Measurements from ENCODE around the gene THAP4.
"Not testable (repeated sequence)": the region's sequence is repeated elsewhere in the genome, so short reads cannot be mapped to it uniquely, and the experiment has no call there.

THAP4 gene

DNA sequence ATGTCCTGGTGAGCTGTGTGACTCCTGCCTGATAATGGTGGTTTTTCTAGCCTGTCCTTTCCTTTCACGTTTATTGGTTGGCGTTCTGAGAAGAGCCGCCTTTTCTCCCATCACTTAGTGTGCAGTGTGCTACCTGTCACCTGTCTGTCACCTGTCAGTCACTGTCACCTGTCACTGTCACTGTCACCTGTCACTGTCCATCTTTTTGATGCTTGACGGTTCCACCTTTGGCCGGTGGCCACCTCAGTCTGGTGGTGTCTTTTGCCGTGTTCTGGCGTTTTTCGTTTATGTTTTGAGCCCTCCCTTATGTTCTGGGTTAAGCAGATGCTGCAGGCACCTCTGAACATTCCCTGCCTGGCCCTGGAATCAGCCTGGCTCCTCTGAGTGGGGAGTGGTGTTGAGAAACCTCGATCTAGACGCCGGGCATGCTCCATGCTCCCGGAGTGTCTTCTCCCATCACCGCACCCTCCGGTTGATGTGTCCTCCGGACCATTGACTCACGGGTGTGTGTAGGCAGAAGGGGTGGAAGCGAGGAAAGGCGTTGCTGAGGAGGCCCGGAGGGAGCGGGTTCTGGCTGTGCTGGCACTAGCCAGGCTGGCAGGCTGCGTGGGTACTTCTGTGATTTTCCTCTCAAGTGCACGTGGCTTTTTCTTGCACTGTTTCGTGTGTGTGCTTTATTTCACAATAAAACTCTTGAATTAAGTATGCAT is 28.9 kb upstream of the THAP4 start:
- DNase-seq, result no peak

DNA sequence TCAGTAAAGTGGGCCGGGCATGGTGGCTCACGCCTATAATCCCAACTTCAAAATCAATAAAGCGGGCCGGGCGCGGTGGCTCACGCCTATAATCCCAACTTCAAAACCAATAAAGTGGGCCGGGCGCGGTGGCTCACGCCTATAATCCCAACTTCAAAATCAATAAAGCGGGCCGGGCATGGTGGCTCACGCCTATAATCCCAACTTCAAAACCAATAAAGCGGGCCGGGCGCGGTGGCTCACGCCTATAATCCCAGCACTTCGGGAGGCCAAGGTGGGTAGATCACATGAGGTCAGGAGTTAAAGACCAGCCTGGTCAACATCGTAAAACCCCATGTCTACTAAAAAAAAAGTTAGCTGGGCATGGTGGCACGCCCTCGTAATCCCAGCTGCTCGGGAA is 25.8 kb upstream of the THAP4 start:
- not testable (repeated sequence) for DNase-seq

DNA sequence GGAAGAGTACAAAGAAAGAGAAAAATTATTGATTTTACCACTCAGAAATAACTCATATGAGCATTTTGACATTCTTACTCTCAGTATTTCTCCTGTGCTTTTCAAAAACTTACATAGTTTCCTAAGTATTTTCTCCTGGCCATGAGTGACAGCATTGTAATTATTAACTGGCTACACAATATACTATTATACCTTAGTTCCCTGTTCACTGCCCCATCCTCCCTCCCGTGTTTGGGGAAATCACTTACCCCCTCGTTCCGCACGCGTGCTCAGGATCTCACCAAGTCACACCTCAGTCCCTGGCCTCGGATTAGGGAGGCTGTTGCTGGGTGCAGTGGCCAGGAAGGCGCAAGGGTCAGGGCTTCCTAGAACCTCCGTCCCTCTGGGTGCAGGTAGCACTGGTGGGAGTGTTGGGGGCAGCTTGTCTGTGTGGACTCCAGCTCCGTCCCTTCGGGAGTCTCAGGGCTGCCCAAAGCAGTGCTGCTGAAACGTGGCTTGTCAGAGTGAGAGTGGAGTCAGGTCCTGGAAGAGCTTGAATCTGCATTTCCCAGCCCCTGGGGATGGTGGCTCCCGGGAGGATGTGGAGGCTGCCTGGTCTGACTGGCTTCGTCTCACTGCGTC is 23.7 kb upstream of the THAP4 start:
- no peak for DNase-seq

DNA sequence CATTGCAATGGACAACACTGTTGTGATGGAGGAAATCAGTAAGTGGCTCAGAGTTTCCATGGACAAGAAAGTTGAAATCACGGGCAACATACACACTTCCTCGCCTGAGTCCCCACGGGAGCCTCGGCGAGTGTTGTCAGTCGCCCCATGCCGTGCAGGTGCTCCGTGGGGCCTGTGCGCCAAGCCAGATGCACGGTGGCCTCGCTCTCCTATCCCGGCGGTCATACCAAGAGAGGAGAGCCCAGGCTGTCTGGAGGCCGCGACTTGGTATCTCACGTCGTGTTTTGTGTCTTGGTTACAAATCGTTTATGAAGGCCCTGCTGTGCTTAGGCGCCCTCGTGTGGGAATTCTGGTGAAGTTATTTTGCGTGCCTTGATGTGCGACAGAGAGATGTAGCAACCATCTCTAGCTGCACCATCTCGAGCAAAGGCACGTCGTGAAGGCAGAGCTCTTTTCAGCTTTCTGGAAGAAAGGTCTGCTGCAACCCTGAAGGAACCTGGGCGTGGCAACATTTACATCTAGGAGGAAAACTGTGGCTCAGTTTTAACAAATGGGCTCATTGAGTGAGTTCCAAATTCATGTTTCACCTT is 22.3 kb upstream of the THAP4 start:
- peak; percentile 31 for DNase-seq

DNA sequence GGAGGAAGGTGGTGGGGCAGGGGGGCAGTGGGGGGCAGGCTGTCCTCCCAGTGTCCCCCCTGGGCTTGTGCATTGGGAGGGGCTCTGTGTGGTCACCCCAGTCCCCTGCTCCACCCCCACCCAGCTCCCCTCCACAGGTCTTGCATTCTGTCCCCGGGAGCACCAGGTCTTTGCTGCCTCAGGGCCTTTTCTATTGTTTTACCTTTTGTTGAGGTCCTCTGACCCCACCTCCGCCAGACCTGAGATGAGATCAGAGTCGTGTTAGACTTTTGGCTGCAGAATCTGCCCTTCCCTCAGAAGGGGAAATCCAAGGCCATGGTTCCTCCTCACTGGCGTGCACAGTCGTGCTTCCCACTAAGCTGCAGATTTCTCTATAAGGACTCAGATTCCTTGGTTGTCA is 21.3 kb upstream of the THAP4 start:
- no peak for DNase-seq

DNA sequence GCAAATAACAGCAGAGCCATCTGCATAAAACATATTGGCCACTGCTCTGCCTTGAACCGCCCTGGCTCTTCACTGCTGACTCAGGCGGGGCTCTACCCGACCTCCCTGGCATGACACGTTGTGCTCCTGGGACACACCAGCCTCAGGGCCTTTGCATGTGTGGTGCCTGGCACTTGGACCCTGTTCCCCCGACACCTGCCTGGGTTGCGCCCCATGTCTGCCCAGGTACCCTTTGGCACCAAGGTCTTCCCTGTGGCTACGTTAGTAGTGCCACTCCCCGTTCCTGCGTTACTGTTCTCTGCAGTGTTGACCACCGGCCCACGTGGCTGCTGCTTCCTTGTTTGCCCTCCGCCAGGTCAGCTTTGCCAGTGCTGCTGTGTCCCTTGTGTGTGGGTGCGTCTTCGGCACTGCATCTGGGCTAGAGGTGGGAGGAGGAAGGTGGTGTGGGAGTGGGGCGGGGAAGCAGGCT is 20.9 kb upstream of the THAP4 start:
- no peak for DNase-seq

DNA sequence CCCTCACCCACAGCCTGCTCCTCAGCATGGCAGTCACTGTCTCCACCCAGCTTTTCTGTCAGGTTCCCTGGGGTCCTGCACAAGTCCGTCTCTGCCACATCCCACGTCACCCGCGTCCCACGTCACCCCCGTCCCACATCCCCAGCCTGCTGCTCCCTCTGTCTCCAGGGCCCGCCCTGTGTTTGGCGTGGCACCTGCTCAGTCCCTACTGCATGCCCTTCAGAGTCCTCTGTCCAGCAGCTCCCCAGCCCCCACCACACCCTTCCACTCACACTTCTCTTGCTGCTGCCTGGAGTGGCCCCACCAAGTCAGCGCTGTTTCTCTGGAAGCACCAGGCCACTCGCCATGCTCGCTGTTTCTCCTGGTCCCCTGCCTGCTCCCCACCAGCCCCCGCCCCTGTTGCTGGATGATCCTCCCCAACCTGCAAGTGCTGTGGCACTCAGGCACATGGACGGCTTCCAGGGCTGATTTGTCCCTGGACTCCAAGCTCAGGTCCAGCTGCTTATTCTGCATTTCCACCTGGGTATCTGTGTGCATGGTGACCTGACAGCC is 19.3 kb upstream of the THAP4 start:
- DNase-seq, result no peak

DNA sequence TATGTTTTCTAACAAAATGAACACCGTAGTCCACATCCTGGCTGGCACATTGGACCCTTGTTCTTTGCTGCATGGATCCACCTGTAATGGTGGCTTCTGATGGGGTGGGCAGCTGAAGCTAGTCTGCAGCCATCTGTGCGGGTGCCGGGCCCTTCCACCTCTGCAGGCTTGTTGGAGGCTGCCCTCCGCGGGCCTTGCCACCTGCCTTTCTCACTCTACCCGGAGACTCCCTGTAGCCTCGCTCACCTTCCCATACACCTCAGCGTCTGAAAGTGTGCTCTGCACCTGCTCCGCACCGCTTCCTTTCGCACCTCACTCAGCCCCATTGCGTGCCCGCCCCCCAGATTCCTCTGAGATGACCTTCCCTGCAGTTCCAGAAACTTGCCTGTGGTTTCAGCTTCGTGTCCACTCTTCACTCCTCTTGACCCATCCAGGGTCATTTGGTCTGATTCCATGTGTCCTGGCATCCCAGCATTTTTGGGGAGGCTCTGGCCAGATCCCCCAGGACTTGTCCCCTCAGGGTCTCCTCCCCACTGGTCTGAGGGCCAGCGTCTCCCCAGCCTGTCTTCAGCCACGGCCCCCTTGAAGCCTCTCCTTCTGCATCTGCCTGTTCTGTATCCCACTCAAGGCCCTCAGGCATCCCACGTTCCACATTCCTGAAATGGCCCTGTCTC is 18.7 kb upstream of the THAP4 start:
- no peak for DNase-seq

DNA sequence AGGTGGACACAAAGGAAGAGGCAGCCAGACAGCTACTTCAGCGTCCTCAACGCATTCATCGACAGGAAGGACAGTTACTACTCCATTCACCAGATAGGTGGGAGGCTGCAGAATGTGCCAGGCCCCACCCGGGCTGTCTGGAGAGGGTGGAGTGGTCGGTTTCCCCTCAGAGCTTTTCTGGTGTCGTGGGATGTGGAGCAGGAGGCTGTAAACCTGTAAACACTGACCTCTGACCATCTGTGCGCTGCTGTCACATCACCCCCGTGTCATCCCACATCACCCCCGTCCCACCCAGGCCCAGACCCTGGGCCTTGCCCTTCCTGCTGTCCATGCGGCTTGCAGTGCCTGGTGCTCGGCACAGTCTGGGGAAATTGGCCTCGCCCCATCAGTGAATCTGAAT is 17.6 kb upstream of the THAP4 start:
- DNase-seq, result no peak

DNA sequence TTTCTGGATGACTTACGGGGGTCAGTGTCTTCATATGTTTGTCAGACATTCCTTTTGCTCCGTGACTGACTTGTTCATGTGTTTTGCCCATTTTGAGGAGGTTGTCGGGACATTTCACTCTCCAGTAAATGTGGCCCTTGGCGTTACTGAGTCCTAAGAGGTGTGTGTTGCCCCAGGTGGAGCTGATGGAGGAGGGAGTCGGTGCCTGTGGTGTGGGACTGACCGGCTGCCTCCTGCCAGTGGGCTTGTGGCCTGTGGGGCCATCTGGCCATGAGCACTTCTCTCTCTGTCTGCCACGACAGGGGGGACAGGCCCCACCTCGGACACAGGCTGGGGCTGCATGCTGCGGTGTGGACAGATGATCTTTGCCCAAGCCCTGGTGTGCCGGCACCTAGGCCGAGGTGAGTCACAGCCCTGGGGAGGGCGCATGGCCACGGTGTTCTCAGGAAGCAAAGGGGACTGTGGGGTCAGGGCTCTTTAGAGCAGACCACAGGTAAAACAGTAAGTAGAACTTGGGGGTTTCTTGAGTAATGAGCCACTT is 16.3 kb upstream of the THAP4 start:
- no peak for DNase-seq

DNA sequence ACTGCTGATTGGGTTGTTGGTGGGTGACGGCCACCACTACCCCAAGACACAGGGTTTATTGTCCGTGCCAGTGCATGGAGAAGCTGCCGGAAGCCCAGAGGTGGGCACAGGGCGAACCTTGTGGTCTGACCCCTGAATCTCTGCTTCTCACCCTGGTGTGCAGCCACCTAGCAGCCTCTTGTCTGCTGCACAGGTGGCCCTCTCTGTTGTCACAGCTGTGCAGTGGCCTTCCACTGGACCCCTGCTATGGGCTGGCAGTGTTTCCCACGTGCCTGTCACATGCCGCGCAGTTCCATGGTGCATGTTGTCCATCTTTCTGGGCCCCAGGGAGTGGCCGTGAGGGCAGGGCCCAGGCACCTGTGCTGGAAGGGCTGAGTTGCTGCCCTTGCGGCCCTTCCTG is 15.8 kb upstream of the THAP4 start:
- DNase-seq, result no peak

DNA sequence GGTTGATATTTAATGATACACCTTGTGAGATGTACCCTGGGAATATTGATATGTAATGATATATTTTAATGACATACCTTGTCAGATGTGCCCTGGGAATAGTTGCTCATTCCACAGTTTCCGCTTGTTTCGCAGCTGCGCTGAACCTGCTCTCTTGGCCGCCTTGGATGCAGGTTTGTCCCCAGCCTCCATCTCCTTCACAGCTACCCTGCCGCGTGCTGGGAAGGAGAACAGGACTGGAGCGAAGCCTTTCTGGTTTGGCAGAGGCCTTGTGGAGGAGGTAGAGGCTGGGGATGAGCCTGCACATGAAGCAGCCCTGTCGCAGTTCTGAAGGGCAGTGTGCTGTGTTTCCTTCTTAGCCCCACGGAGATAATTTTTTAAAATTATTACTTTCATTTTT is 15.2 kb upstream of the THAP4 start:
- DNase-seq, result no peak

DNA sequence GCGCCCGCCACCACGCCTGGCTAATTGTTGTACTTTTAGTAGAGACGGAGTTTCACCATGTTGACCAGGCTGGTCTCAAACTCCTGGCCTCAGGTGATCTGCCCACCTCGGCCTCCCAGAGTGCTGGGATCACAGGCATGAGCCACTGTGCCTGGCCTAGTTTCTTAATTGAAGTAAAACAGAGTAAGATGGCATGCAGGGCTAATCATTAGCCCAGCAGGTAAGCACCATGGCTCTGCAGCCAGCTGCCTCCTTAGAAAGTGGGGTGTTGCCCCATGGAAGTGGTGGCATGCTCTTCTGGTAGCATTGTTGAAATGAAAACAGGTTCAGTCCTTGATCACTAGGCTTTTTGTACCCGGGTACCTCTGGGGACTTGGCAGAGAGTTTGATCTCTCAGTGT is 13.0 kb upstream of the THAP4 start:
- no peak for DNase-seq

DNA sequence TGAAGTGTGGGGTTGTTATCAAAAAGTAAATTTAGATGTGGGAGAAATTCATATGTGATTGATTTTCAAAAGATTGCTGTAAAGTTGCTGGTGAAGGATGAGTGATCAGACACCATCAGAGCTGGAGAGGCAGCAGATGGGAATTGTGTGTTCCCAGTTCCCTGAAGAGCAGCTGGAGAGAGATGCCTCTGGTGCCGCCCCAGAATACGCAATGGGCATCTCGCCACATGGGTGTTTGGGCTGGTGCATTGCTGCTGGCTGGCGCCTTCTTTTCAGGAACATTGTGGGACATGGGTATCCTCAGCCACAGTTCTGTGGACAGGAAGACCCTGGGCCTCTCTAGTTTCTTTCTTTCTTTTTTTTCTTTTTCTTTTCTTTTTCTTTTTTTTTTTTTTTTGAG is 12.4 kb upstream of the THAP4 start:
- DNase-seq, result no peak

DNA sequence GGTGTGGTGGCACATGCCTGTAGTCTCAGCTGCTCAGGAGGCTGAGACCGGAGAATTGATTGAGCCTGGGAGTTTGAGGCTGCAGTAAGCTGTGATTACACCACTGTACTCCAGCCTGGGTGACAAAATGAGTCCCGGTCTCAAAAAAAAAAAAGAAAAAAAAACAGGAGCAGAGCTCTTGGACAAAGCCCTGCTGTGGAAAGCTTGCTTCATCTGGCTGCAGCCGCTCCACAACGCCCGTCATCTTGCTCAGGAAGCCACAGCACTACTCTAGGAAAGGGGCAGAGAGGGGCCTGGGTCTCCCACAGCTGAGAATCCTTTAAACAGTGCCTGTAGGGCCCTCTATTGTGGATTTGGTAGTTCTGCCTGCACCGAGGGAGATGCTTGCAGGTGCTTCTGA is 11.5 kb upstream of the THAP4 start:
- DNase-seq, result no peak

DNA sequence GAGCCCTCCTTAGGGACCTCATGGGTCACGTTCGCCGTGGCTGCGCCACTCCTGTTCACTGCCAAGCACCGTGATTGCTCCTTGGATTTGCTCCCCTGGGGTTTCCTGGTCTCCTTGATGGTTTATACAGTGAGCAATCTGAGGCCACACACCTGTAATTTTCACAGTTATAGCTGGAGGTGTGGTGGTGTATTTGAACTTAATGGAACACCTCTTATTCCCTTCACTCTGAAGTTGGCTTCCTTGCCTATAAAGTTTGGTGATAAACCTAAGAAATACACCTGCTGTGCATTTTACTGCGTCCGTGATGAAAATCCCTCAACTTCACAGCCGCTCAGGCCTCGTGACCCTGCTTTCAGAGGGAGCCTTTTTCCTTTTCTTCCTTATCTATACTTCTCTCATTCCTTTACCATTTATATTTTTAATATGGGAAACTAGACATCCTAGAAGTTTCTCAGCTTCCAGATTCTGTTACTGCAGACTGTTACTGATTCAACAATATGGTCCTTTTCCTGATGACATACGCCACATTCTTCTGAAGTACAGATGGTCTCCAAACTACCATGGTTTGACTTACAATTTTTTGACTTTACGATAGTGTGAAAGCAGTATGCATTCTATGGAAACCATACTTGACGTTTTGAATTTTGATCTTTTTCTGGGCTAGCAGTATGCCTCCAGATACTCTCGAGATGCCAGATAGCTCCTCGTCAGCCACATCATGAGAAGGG is 9.1 kb upstream of the THAP4 start:
- DNase-seq, result no peak

DNA sequence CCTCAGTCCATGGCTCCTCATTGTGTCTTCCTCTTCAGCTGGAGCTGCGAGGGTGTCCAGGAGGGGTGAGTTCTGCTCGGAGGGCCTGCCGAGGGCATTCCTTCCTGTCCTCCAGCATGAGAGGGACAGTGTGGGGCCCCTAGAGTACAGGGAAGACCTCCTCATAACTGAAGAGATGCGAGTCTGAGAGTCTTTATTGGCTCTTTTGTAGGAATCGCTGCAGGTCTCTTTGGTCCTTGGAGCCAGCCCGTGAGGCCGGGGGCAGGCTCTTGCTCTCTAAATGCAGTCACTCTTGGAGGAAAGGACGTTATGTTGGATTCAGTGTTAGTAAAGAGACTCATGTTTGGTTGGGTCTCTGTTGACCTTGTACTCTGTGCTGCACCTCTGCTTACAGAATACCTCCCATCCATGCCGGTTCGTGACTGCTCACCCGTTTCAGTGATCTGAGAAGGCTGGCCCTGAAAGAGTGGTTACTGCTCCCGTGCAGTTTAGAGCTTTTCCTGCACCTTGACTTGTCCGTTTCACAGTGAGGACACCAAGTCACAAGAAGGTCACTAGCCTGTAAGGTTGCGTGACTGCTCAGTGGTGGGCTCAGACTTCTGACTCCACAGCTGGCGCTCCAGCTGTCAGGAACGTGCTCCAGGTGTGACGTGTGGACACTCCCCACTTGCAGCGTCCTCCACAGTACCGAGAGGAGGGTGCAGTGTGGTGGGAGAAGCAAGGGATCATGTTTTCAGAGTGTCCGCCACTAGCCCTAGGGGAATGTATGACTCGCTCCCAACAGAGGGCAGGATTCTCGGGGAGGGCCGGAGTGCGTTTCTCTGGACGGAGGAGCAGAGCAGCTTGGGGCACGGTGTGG is 8.3 kb upstream of the THAP4 start:
- DNase-seq, result no peak

DNA sequence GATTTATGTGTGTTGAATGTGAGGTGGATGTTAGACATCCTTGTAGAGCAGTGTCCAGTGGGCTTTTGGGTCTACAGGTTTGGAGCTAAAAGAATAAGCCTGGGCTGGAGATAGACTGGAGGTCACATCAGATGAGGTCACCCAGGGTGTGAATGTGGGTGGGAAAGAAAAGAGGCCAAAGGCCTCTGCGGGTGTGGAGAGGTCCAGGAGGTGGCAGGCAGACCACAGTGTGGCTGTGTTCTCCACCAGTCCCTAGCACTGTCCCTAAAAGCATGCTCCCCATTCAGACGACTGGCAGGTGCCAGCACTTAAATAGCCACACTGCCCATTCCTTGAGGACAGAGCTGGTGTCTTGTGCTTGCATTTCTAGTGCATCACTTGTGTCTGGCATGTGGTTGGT is 4.7 kb upstream of the THAP4 start:
- no peak for DNase-seq

DNA sequence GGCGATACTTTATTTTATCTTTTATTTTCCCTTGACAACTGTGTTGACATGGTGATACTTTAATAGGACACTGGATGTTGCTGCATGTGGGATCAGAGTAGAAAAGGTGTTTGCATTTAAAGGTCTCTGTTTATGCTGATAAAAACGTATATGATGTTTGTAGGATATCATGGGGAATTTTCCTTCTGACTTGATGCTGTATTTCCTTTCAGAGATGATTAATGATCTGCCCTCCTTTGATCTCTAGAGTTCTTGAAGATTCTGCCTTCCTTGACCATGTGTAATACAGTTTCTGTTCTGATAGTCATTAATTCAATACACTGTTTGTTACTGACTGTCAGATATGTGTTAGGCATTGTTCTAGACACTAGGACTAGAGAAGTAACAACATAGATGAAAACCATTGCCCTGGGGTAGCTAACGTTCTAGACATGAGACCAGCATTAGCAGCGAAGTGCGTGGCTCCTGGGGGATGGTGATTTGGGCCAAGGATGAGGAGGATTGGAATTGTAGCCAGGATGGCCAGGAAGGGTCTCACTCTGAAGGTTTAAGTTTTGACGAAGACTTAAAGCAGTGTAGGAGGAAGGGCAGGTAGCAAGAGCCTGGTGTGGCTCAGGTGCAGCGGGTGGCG is 3.3 kb upstream of the THAP4 start:
- DNase-seq, result no peak

DNA sequence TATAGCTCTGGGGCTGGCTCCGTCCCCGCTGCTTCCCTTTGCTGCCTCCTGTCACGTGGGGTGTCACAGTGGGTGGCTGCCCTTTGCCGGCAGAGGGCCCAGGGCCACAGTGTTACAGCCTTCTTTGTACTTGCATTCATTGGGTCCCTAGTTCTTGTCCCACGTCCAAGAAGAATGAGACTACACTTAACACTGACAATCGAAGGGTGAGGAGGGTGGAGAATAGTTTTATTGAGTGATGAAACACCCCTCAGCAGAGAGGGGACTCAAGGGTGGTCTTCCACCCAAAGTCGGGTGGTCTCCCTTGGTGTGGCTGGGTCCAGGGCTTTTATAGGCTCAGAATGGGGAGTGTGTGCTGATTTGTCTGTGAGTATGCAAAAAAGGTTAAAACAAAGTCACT is 2.4 kb upstream of the THAP4 start:
- DNase-seq, result no peak

DNA sequence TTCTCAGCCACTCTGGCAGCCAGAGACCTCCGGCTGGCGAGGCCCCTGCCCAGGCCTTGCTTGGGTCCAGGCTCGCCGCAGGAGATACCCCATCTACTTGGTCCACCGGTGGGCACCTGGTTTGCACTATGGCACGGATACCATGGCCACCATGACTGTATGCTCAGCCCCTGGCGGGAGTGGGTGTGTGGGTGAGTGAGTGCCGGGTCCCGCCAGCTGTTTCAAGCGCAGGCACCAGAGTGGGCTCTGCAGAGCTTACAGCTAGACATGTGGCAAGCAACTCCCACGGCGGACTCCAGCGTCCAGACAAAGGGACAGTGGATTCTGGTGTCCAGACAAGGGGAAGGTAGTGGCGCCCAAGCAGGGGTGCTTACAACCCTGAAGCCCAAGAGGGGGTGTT is 2.0 kb upstream of the THAP4 start:
- no peak for DNase-seq
